Neutrophil (primary cell): ENCODE results near the gene PRSS2.
"Not testable (repeated sequence)": the region's sequence is repeated elsewhere in the genome, so short reads cannot be mapped to it uniquely, and the experiment has no call there.

Experiments
- H3K27ac ChIP-seq: fragments of 200-600 bp; sonication (generic); 2 replicates; pipeline ENCODE4 v1.5.1; 2016; ENCODE audit warnings: mild to moderate bottlenecking, moderate library complexity
- H3K27me3 ChIP-seq: fragments of 200-600 bp; sonication (generic); 2 replicates; pipeline ENCODE4 v1.6.0; 2016; ENCODE audit warnings: mild to moderate bottlenecking
- H3K36me3 ChIP-seq: fragments of 200-600 bp; sonication (generic); 2 replicates; pipeline ENCODE4 v1.5.1; 2017
- H3K4me1 ChIP-seq, 2 experiments: fragments of 200-600 bp in 1 of 2; sonication (generic) in 1 of 2; 1 replicate in 1 of 2; 2 replicates in 1 of 2; pipeline versions ENCODE4 v1.5.1 to v1.6.1; 2013 to 2016; ENCODE audit warnings: low read depth in 1 of 2, low read length in 1 of 2, mild to moderate bottlenecking in 1 of 2, moderate library complexity in 1 of 2; ENCODE audit not compliant: control insufficient read depth in 1 of 2, insufficient read depth in 1 of 2
- H3K4me3 ChIP-seq, 2 experiments: fragments of 200-600 bp in 1 of 2; sonication (generic) in 1 of 2; 1 replicate in 1 of 2; 2 replicates in 1 of 2; pipeline ENCODE4 v1.5.1; 2013 to 2016; ENCODE audit warnings: low read depth in 1 of 2, low read length in 1 of 2, mild to moderate bottlenecking in 1 of 2, moderate library complexity in 1 of 2
- H3K9me3 ChIP-seq: fragments of 200-600 bp; sonication (generic); 2 replicates; pipeline ENCODE4 v1.5.1; 2016
- CTCF ChIP-seq: fragments of 200-600 bp; sonication (generic); IDR thresholded peaks from 2 replicates; pipeline ENCODE4 v1.5.1; 2016; ENCODE audit warnings: antibody characterized with exemption

The PRSS2 gene

DNA sequence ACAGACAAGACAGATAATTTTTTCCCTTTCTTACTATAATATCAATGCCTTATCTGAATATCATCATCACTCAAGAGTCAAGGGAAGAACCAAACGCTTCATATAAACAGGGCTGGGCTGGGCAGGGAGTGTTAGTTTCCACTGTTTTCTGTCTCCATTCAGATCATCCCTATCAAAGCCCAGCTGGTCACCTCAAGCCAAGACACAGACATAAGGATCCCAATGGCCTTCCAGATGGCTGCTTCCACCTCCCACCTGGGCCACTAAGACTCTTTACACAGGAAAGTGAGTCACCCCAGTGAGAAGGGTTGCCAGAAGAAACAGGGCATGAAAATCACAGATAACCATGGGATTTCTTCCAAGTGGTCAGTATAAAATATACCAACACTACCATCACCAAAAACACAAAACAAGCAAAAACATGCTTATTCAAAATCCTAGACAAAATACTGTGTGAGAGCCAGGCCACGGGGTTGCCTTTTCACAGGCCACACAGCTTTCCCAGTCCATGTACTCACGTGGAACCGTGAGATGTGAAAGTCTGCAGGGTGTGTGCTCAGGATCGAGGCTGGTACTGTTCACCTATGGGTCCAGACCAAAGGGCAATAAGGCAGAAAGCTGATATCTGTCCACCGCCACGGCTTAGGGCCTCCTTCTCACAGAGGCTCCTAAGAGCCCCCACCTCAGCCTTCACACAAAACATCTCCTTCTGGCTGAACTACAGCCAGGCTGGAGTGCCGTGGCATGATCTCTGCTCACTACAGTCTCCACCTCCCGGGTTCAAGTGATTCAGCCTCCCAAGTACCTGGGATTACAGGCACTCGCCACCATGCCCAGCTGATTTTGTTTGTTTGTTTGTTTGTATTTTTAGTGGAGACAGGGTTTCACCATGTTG lies 15.8 kb upstream of the PRSS2 start:
- no peaks in the 10 kb centered on the region for H3K9me3 ChIP-seq
- no peaks in the 10 kb centered on the region for H3K27me3 ChIP-seq
- no peak for TF ChIP-seq CTCF
- H3K36me3 ChIP-seq, result no peaks in the 10 kb centered on the region
- no peaks in the 10 kb centered on the region for H3K4me1 ChIP-seq
- no peak overlapping the region for H3K4me3 ChIP-seq
- H3K27ac ChIP-seq, result no peak overlapping the region

DNA sequence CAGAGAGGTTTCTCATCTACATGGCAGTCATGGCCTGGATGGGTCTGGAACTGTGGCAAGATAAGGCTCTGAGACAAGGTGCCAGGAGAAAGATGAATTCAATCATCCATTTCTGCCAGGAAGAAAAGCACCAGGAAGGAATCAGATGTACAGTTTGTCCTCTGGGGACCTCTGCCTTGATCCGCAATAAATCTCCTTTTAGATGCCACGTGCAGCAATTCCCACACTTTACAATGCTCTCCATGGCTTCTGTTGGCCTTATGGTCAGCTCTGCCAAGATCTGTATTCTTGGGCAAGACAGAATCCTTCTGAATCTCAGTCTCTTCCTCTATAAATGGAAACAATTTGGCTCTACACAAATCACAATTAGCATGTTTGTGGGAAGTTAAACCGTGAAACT lies 12.5 kb upstream of the PRSS2 start:
- H3K27me3 ChIP-seq, H3K27ac ChIP-seq, H3K9me3 ChIP-seq, H3K36me3 ChIP-seq, H3K4me3 ChIP-seq, H3K4me1 ChIP-seq: not testable (repeated sequence)

GRCh38 chr7:142759433-142759832 lies 11.3 kb upstream of the PRSS2 start:
- TF ChIP-seq CTCF, result no peak
- Histone ChIP-seq H3K4me3 (no peak overlapping the region), H3K36me3 (no peaks in the 10 kb centered on the region), H3K27ac (no peak overlapping the region), H3K4me1 (no peaks in the 10 kb centered on the region), H3K9me3 (no peaks in the 10 kb centered on the region), H3K27me3 (no peaks in the 10 kb centered on the region)

- TF ChIP-seq CTCF, result no peak
- Histone ChIP-seq H3K36me3 (no peaks in the 10 kb centered on the region), H3K4me3 (no peak overlapping the region), H3K4me1 (no peaks in the 10 kb centered on the region), H3K27me3 (no peaks in the 10 kb centered on the region), H3K9me3 (no peaks in the 10 kb centered on the region), H3K27ac (no peak overlapping the region)
Measured at GRCh38 chr7:142760071-142760642, 10.6 kb upstream of the PRSS2 start.

DNA sequence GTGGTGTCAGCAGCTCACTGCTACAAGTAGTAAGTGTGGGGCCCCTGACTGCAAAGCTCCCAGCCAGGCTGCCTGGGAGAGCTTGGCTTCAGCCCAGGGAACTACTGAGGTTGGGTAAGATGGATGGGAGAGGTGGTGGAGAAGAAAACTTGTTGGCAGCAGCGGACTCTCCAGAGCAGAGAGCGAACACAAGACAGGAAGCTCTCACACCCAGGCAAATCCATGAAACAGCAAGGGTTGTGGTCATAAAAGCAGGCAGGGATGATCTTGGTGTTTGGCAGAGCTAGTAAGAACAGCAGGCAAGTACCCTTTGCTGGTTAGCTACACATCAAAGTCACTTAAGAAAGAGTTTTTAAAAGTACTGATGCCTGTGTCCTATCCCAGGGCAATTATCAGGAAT lies 9.2 kb upstream of the PRSS2 start:
- H3K36me3 ChIP-seq, H3K9me3 ChIP-seq, H3K4me1 ChIP-seq, H3K4me3 ChIP-seq, H3K27me3 ChIP-seq, H3K27ac ChIP-seq: not testable (repeated sequence)

DNA sequence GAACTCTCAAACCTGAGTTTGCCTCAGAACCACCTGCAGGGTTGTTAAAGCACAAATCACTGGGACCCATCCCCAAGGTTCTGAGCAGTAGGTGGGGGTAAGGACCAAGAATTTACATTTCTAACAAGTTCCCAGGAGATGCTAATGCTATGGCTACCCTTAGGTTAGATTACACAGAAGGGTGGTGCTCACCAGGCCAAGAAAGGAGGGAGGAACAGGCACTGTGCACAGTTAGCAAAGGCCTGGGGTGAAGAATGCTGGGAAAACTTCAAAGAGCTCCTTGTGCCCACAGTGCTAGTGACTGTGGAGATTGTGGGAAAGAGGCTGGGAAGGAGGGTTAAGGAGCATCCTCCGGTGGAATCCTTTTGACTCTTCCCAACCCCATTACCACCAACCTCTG lies 8.7 kb upstream of the PRSS2 start:
- no peak for TF ChIP-seq CTCF
- no peak overlapping the region for H3K27ac ChIP-seq
- H3K27me3 ChIP-seq, result no peaks in the 10 kb centered on the region
- H3K4me1 ChIP-seq, result no peaks in the 10 kb centered on the region
- no peaks in the 10 kb centered on the region for H3K9me3 ChIP-seq
- H3K36me3 ChIP-seq, result no peaks in the 10 kb centered on the region
- H3K4me3 ChIP-seq, result no peak overlapping the region
